PC-3 (cell line): ENCODE data around the gene LNX2.

Experiments
- CTCF ChIP-seq: fragments of 300-600 bp; sonication (generic); conservative IDR thresholded peaks from 2 replicates; pipeline ENCODE4 v1.5.1; 2017; ENCODE audit warnings: antibody characterized with exemption, low read depth, mild to moderate bottlenecking, low read length
- EZH2 ChIP-seq: fragments of 300-600 bp; sonication (generic); IDR thresholded peaks from one replicate; pipeline ENCODE4 v1.6.1; 2017; ENCODE audit warnings: antibody characterized with exemption, mild to moderate bottlenecking, low read length; ENCODE audit not compliant: unreplicated experiment
- EZH2phosphoT487 ChIP-seq: fragments of 300-600 bp; sonication (generic); IDR thresholded peaks from 2 replicates; pipeline ENCODE4 v1.6.1; 2018; ENCODE audit warnings: mild to moderate bottlenecking, antibody characterized with exemption, low read length, borderline replicate concordance

- no peak for TF ChIP-seq EZH2
- no peak for TF ChIP-seq CTCF
- TF ChIP-seq EZH2phosphoT487 = no peak
Measured at GRCh38 chr13:27600711-27601110, 19.6 kb downstream of the LNX2 start.
